NCI-H2196 (cell line): ENCODE results near the gene MRPL22.
"Not testable (repeated sequence)": the region's sequence is repeated elsewhere in the genome, so short reads cannot be mapped to it uniquely, and the experiment has no call there.

Source experiments
- DNase-seq: peaks from one replicate; lab custom pipeline; 2025; ENCODE audit not compliant: unreplicated experiment; lab: John Stamatoyannopoulos, UW

The MRPL22 gene

DNA sequence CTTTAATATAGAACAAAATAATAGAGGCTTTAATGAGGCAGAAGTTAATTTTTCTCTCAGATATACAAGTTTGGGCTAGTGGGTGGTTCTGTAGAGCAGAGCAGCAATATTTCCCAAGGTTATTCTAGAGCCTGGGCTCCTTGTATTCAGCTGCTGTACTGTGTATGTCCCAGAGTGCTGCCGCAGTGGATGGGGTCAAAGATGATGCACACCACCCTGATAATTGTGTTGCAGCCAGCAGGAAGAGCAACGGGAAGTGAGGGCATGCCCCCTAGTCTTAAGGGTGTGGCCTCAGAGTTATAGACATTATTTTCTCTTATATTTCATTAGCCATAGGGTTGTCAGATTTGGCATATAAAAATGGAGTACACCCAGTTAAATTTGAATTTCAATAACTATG lies 48.8 kb downstream of the MRPL22 start:
- DNase-seq, result no peak

DNA sequence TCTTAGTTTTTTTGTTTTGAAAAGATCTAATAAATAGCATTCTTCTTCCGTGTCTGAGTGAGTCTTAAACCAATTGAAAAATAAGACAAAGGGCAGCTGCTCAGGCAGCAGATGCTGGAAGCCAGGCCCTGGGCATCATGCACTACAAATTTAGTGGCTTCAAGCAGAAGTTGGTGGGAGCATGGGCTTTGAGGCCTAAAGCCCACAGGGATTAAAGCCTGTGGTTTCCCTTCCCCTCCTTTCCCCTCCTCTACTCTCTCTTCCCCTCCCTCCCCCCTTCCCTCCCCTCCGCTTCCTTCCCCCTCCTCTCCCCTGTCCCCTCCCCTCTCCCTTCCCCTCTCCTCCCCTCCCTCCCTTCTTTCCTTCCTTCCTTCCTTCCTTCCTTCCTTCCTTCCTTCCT lies 52.6 kb downstream of the MRPL22 start:
- no peak for DNase-seq

DNA sequence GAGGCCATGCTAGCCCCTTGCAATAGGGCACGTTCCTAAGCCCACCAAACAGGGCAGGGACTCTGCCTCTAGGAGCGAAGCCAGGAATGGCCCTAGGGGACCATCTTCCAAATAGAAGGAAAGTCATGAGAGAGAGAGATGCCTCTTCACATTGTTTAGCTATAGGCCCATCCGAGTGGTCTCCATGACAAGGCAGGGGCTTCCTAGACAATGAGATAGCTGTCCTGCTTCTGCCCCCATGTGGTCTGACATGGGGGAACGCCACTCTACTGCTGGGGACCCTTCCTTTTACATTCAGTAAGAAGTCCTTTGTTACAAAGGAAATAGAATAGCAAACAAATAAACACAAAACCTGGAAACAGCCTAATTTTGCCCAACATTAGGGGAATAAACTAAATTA lies 54.8 kb downstream of the MRPL22 start:
- no peak for DNase-seq

DNA sequence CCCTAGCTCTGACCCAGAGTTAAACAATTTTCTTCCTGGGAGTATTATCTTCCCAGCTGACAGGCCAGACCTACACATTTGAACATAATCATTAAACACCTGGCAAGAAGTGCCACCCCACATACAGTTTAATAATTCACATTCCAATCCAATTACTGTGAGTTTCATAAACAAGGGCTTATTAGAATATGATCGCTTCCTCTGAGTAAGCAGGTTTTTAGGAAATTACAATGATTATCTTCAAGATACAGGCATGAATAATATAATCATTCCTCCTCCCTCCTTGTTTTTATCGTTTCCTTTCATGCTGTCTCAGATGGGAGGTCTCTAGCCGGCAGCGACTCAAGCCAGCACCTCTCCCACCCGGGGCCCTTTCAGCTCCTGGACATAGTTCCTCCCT lies 56.9 kb downstream of the MRPL22 start:
- DNase-seq, result no peak

DNA sequence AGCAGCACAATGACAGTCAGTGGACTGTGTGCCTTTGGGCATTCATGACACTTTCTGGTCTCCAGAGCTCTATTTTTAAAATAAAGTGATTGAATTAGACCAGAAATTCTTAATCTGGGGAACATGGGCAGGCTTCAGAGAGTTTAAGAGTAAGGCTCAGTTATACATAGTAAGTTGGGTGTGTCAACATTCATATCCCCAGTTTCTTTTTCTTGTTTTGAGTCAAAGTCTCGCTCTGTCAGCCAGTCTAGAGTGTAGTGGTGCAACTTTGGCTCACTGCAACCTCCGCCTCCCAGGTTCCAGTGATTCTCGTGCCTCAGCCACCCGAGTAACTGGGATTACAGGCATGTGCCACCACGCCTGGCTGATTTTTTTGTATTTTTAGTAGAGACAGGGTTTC lies 59.0 kb downstream of the MRPL22 start:
- DNase-seq, result no peak

DNA sequence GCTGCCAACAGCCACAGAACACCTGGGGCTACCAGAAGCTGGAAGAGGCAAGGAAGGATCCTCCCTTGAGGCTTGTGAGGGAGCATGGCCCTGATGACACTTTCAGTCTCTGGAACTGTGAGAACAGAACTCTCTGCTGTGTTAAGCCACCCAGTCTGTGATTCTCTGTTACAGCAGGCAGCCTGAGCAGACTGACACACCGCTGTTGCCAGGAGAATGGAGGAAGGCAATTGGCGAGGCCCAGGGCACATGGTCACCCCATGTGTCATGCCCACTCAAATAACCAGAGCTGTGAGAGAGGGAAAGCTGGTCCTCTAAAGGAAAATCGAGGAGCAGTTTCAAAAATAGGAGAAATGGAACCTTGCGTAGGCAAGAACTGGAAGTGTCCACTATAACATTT lies 60.6 kb downstream of the MRPL22 start:
- DNase-seq, result no peak

DNA sequence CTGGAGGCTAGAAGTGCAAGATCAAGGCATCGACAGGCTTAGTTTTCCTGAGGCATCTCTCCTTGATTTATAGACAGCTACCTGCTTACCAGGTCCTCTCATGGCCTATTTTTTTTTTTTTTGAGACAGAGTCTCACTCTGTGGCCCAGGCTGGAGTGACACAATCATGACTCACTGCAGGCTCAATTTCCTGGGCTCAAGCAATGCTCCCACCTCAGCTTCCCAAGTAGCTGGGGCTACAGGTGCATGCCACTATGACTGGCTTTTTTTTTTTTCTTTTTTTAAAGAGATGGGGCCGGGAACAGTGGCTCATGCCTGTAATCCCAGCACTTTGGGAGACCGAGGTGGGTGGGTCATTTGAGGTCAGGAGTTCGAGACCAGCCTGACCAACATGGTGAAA lies 61.8 kb downstream of the MRPL22 start:
- not testable (repeated sequence) for DNase-seq

DNA sequence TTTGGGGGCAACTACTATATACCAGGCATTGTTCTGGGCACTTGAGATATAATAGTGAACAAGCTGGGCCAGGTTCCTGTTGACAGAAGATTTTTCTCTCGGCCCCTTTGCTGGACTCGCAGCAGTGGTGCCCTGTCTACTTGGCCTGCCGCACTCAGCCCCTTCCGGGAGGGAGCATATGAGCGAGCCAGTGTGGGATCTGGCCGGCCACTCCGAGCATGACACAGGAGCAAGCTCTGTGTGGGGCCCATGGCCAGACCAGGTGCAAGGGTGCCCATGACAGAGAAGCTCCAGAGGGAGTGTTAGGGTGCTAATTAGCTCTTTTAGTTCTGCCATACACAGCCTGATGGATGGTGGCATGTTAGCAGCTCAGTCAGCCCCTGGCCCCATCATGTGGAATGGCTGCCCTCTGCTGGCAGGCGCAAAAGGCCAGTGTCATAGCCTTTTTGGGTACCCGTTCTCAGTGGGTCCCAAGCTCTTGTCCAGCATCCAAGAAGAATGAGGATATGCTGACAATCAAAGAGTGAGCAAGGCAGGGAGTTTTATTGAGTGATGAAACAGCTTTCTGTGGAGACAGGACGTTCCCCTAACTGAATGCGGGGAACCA lies 63.4 kb downstream of the MRPL22 start:
- DNase-seq, result no peak

DNA sequence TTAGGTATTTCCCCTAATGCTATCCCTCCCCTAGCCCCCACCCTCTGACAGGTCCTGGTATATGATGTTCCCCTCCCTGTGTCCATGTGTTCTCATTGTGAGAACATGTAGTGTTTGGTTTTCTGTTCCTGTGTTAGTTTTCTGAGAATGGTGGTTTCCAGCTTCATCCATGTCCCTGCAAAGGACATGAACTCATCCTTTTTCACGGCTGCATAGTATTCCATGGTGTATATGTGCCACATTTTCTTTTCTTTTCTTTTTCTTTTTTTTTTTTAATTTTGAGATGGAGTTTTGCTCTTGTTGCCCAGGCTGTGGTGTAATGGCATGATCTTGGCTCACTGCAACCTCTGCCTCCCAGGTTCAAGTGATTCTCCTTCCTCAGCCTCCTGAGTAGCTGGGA lies 65.4 kb downstream of the MRPL22 start:
- DNase-seq, result not testable (repeated sequence)

DNA sequence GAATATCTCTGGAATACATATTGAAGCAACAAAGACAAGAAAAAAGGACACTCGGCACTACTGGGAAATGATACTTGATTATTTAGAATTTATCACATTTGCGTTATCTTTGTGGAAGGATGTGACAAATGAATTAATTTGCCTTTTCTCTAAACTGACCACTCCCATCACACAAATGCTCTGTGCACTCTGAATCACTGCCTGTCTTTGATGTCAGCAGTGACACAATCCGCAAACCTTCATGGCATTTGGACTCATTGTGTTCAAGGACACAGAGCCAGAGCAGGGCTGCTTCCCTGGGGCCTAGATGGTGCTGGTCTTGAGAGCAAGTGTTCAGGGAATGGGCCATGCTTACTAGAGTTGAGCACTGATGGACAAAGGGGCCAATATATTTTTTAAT lies 67.8 kb downstream of the MRPL22 start:
- DNase-seq, result no peak

DNA sequence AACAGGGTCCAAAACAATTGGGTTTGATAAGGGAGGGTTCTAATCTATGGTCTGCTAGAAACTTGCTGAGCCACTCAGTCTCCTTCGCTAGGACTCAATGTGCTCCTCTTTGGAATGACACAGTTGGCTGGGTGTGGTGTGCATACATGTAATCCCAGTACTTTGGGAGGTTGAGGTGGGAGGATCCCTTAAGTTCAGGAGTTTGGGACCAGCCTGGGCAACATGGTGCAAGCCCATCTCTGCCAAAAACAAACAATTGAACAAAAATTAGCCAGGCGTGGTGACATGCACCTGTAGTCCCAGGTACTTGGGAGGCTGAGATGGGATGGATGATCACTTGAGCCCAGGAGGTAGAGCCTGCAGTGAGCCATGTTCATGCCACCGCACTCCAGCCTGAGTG lies 70.0 kb downstream of the MRPL22 start:
- no peak for DNase-seq

DNA sequence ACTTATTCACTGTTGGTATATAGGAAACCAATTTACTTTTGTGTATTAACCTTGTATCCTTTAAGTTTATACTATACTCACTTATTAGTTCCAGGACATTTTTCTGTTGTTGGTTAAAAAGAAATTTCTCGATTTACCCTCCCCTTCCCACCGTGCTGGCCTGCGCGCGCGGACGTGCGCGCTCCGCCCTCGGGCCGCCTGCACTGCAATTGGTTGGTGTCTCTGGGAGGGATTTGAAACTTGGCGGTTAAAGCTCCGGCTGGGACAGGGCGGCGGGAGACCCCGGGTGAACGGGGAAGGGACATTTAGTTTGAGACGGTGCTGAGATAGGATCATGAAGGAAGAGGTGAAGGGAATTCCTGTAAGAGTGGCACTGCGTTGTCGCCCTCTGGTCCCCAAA lies 72.7 kb downstream of the MRPL22 start, which contains the start of gene KIF4B:
Gene KIF4B (plus strand): TSS at position 230 of the 400 bp plus-strand sequence. CDS start 105 bp downstream, at position 335.
- no peak for DNase-seq

DNA sequence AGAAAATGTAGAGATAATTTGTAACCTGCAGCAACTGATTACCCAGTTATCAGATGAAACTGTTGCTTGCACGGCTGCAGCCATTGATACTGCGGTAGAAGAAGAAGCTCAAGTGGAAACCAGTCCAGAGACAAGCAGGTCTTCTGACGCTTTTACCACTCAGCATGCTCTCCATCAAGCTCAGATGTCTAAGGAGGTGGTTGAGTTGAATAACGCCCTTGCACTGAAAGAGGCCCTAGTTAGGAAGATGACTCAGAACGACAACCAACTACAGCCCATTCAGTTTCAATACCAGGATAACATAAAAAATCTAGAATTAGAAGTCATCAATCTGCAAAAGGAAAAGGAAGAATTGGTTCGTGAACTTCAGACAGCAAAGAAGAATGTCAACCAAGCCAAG lies 74.4 kb downstream of the MRPL22 start:
- no peak for DNase-seq

DNA sequence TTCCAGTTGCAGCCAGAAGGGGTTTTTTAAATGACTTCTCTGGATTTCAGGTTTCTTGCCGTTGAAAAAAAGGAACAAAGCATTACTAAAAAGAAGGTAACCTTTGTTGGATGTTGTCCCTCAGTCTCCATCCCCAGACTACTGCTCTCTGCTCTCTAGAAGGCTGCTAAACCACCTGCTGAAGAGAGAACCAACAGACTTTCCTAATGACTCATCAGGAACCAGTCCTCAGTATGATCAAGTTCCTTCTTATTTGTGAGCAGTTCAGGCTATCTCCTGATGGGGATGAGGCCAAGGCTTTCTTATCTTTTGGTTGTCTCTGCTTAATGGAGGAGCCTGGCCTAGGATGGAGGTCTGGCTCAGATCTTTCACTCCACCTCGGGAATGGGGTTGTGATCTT lies 76.7 kb downstream of the MRPL22 start:
- no peak for DNase-seq
